Right atrium auricular region (tissue), 2 donors: ENCODE measurements around the gene ARHGAP42. TPM values are rescaled to one million over a fixed set of nuclear protein-coding genes. Genes with fewer than 3 reads are reported as not detected.

Experiments used
- DNase-seq: peaks from one replicate; pipeline ENCODE4 v3.0.0-alpha.2; 2019; ENCODE audit warnings: low spot score
- H3K27ac ChIP-seq, 2 donors: fragments of 200-600 bp; sonication (generic); 1 replicate in 1 of 2; 2 replicates in 1 of 2; pipeline ENCODE4 v1.5.1; 2016 to 2019
- H3K27me3 ChIP-seq, 2 donors: fragments of 200-600 bp; sonication (generic); one replicate each; pipeline versions ENCODE4 v1.5.1 to v1.6.0; 2017 to 2019
- H3K36me3 ChIP-seq: fragments of 200-600 bp; sonication (generic); one replicate; pipeline ENCODE4 v1.5.1; 2016
- H3K4me1 ChIP-seq, 2 donors: fragments of 200-600 bp; sonication (generic); one replicate each; pipeline versions ENCODE4 v1.5.1 to v1.6.0; 2017 to 2019
- H3K4me3 ChIP-seq, 2 donors: fragments of 200-600 bp; sonication (generic); 1 replicate in 1 of 2; 2 replicates in 1 of 2; pipeline ENCODE4 v1.5.1; 2017 to 2019; ENCODE audit warnings: mild to moderate bottlenecking in 1 of 2, moderate library complexity in 1 of 2
- H3K9me3 ChIP-seq, 2 donors: fragments of 200-600 bp; sonication (generic); one replicate each; pipeline ENCODE4 v1.5.1; 2019
- CTCF ChIP-seq, 2 donors: fragments of 200-600 bp; sonication (generic); IDR thresholded peaks; one replicate each; pipeline ENCODE4 v1.5.1; 2019; ENCODE audit warnings: antibody characterized with exemption in 2 of 2
- total RNA-seq, 2 donors: library from RNA; depleted of rRNA; stranded (reverse); fragments of >200 nt; gene quantifications; one replicate each; pipeline ENCODE4 v1.1.0, GENCODE V29; 2016

Gene ARHGAP42
- total RNA-seq, 2 donors from 2014 or later, result 6.1 to 12.1 TPM

- H3K27ac ChIP-seq, result no peak overlapping the region
- TF ChIP-seq CTCF (IDR thresholded peaks at IDR 0.05), result no peak
- no peak overlapping the region for H3K4me3 ChIP-seq
- H3K9me3 ChIP-seq, result no peaks in the 10 kb centered on the region
- H3K4me1 ChIP-seq, result no peaks in the 10 kb centered on the region
- DNase-seq, result no peak
- H3K27me3 ChIP-seq, result no peaks in the 10 kb centered on the region
- no peaks in the 10 kb centered on the region for H3K36me3 ChIP-seq
Measured at GRCh38 chr11:100675115-100675650, 11.9 kb upstream of the ARHGAP42 start.

- Histone ChIP-seq H3K36me3 (no peaks in the 10 kb centered on the region), H3K9me3 (no peaks in the 10 kb centered on the region), H3K4me1 (no peaks in the 10 kb centered on the region), H3K4me3 (no peak overlapping the region), H3K27me3 (no peaks in the 10 kb centered on the region), H3K27ac (no peak overlapping the region)
- no peak for TF ChIP-seq CTCF (IDR thresholded peaks at IDR 0.05)
- no peak for DNase-seq
Measured at GRCh38 chr11:100676901-100677300, 10.2 kb upstream of the ARHGAP42 start.

- Histone ChIP-seq H3K36me3 (no peaks in the 10 kb centered on the region), H3K9me3 (no peaks in the 10 kb centered on the region), H3K27me3 (no peaks in the 10 kb centered on the region), H3K27ac (no peak overlapping the region), H3K4me3 (no peak overlapping the region), H3K4me1 (no peaks in the 10 kb centered on the region)
- no peak for DNase-seq
- no peak for TF ChIP-seq CTCF (IDR thresholded peaks at IDR 0.05)
Measured at GRCh38 chr11:100677796-100678195, 9.3 kb upstream of the ARHGAP42 start.

GRCh38 chr11:100680070-100680469 is 7.0 kb upstream of the ARHGAP42 start:
- no peaks in the 10 kb centered on the region for H3K4me1 ChIP-seq
- DNase-seq, result no peak
- H3K36me3 ChIP-seq, result no peaks in the 10 kb centered on the region
- no peaks in the 10 kb centered on the region for H3K9me3 ChIP-seq
- no peak for TF ChIP-seq CTCF (IDR thresholded peaks at IDR 0.05)
- H3K4me3 ChIP-seq, result no peak overlapping the region
- no peak overlapping the region for H3K27ac ChIP-seq
- H3K27me3 ChIP-seq, result no peaks in the 10 kb centered on the region

GRCh38 chr11:100681064-100681502 is 6.0 kb upstream of the ARHGAP42 start:
- H3K27ac ChIP-seq, result no peak overlapping the region
- TF ChIP-seq CTCF (IDR thresholded peaks at IDR 0.05), result no peak
- H3K4me3 ChIP-seq, result no peak overlapping the region
- no peaks in the 10 kb centered on the region for H3K36me3 ChIP-seq
- peak; percentile 64 for DNase-seq
- H3K4me1 ChIP-seq, result no peaks in the 10 kb centered on the region
- H3K9me3 ChIP-seq, result no peaks in the 10 kb centered on the region
- H3K27me3 ChIP-seq, result no peaks in the 10 kb centered on the region
